Aortic smooth muscle cell (primary cell): Measurements from ENCODE around the gene ELL3. TPM values are rescaled to one million over a fixed set of nuclear protein-coding genes. Genes with fewer than 3 reads are reported as not detected.

ENCODE experiments used
- total RNA-seq: library from RNA; depleted of rRNA; stranded (reverse); fragments of >200 nt; gene quantifications from 2 replicates; pipeline ENCODE4 v1.2.3, GENCODE V29; 2014

Gene ELL3
- total RNA-seq: 2.4 and 3.4 TPM in 2 replicates

GRCh38 chr15:43776718-43777266 is at the start of gene ELL3:
Gene ELL3, minus strand, starts transcription at chr15:43776966. Its CDS starts 65 bp downstream, at chr15:43776901.

GRCh38 chr15:43824302-43825246 is 47.8 kb upstream of the ELL3 start, which contains the start of gene MFAP1:
Gene MFAP1, minus strand, starts transcription at chr15:43824690. Its CDS starts 121 bp downstream, at chr15:43824569.

GRCh38 chr15:43800286-43801141 is 23.7 kb upstream of the ELL3 start, which contains the start of gene HYPK:
Gene HYPK, plus strand, starts transcription at chr15:43800599. Its CDS starts 24 bp downstream, at chr15:43800623.

GRCh38 chr15:43799945-43800285 is 23.1 kb upstream of the ELL3 start, which contains the start of gene SERINC4:
Gene SERINC4, minus strand, starts transcription at chr15:43800220. Its CDS starts 234 bp downstream, at chr15:43799986.

GRCh38 chr15:43791993-43792760 is 15.4 kb upstream of the ELL3 start, which contains the start of gene SERF2:
Gene SERF2, plus strand, starts transcription at chr15:43792320. Its CDS starts 57 bp downstream, at chr15:43792377.

GRCh38 chr15:43746245-43746902 is 30.4 kb downstream of the ELL3 start, which contains the start of gene PDIA3:
Gene PDIA3, plus strand, starts transcription at chr15:43746438. Its CDS starts 102 bp downstream, at chr15:43746540.

Other genes starting within 250 kb of the ELL3 start
- 18.8 and 27.0 TPM in 2 replicates for gene PPIP5K1, start 186.8 kb downstream of the ELL3 start, total RNA-seq
- not detected in 2 replicates for gene CKMT1B, start 182.9 kb downstream of the ELL3 start, total RNA-seq
- under 0.01 TPM in 1 of 2 replicates, not detected in the other for gene STRC, start 158.2 kb downstream of the ELL3 start, total RNA-seq
- 0.53 and 0.75 TPM in 2 replicates for gene CATSPER2, start 128.1 kb downstream of the ELL3 start, total RNA-seq
- not detected in 2 replicates for gene CKMT1A, start 83.1 kb downstream of the ELL3 start, total RNA-seq
- 121 and 256 TPM in 2 replicates for gene PDIA3, start 30.5 kb downstream of the ELL3 start, total RNA-seq
- gene SERF2, start 15.4 kb upstream of the ELL3 start, total RNA-seq: 436 and 473 TPM in 2 replicates
- under 0.01 and 0.06 TPM in 2 replicates for gene SERINC4, start 23.3 kb upstream of the ELL3 start, total RNA-seq
- gene HYPK, start 23.6 kb upstream of the ELL3 start, total RNA-seq: 4.8 and 8.2 TPM in 2 replicates
- 26.2 and 28.4 TPM in 2 replicates for gene MFAP1, start 47.7 kb upstream of the ELL3 start, total RNA-seq
- 12.7 and 20.5 TPM in 2 replicates for gene WDR76, start 50.0 kb upstream of the ELL3 start, total RNA-seq